CD4-positive, alpha-beta T cell (primary cell): ENCODE data around the gene PAK1. TPM values are rescaled to one million over a fixed set of nuclear protein-coding genes. Genes with fewer than 3 reads are reported as not detected.
"Not testable (repeated sequence)": the region's sequence is repeated elsewhere in the genome, so short reads cannot be mapped to it uniquely, and the experiment has no call there.

ENCODE experiments used
- ATAC-seq: fragments of 200-7000 bp; cut with Tn5 transposase; one replicate; pipeline ENCODE4 v1.10.0; 2022; ENCODE audit warnings: mild to moderate bottlenecking; ENCODE audit not compliant: poor library complexity
- CTCF ChIA-PET: fragments of 350-600 bp; sonication (Branson Sonifier 250); formaldehyde crosslinking; loops from one replicate; lab custom pipeline; 2021; ENCODE audit warnings: antibody characterized with exemption, inconsistent platforms; lab: Charles Lee
- POLR2A ChIA-PET: fragments of 350-600 bp; sonication (Branson Sonifier 250); formaldehyde crosslinking; loops from one replicate; lab custom pipeline; 2021; ENCODE audit warnings: antibody characterized with exemption, inconsistent platforms; lab: Charles Lee
- DNase-seq, 14 experiments: peaks; one replicate each; pipeline ENCODE4 v3.0.0-alpha.2; 2013 to 2020; ENCODE audit warnings: mixed read lengths in 2 of 14
- H3K27ac ChIP-seq, 2 donors: one replicate each; pipeline versions ENCODE4 v1.5.1 to v1.7.0; 2013; ENCODE audit warnings: low read length in 2 of 2, low read depth in 1 of 2, mild to moderate bottlenecking in 1 of 2
- H3K27me3 ChIP-seq, 2 experiments: 1 replicate in 1 of 2; 2 replicates in 1 of 2; pipeline versions ENCODE4 v1.6.1 to v1.7.0; 2013; ENCODE audit warnings: low read length in 2 of 2, control low read depth in 1 of 2, mild to moderate bottlenecking in 1 of 2, moderate library complexity in 1 of 2; ENCODE audit not compliant: insufficient read depth in 2 of 2, control insufficient read depth in 1 of 2
- H3K36me3 ChIP-seq: one replicate; pipeline ENCODE4 v1.6.1; 2013; ENCODE audit warnings: low read length, control low read depth; ENCODE audit not compliant: insufficient read depth
- H3K4me1 ChIP-seq: one replicate; pipeline ENCODE4 v1.6.1; 2013; ENCODE audit warnings: low read length, control low read depth; ENCODE audit not compliant: insufficient read depth
- H3K4me3 ChIP-seq: one replicate; pipeline ENCODE4 v1.5.1; 2013; ENCODE audit warnings: mild to moderate bottlenecking, low read length, moderate library complexity
- H3K9me3 ChIP-seq, 2 experiments: 1 replicate in 1 of 2; 2 replicates in 1 of 2; pipeline versions ENCODE4 v1.6.1 to v1.7.0; 2013; ENCODE audit warnings: low read length in 2 of 2, mild to moderate bottlenecking in 2 of 2, control low read depth in 1 of 2, moderate library complexity in 1 of 2; ENCODE audit not compliant: control insufficient read depth in 1 of 2, insufficient read depth in 1 of 2
- H3K27ac Mint-ChIP-seq: one replicate; pipeline ENCODE4 v1.8.0; 2020; ENCODE audit warnings: mixed read lengths
- H3K27me3 Mint-ChIP-seq: one replicate; pipeline ENCODE4 v1.8.0; 2021; ENCODE audit warnings: mixed read lengths
- H3K36me3 Mint-ChIP-seq: one replicate; pipeline ENCODE4 v1.8.0; 2021; ENCODE audit warnings: low read depth, mixed read lengths
- H3K4me1 Mint-ChIP-seq: one replicate; pipeline ENCODE4 v1.8.0; 2021; ENCODE audit warnings: low read depth, mixed read lengths
- H3K4me3 Mint-ChIP-seq: one replicate; pipeline ENCODE4 v1.8.0; 2020; ENCODE audit warnings: mild to moderate bottlenecking, mixed read lengths
- H3K9me3 Mint-ChIP-seq: one replicate; pipeline ENCODE4 v1.8.0; 2020; ENCODE audit warnings: mixed read lengths
- CTCF ChIP-seq: fragments of 200-600 bp; IDR thresholded peaks from one replicate; pipeline ENCODE4 v1.8.0; 2022; ENCODE audit warnings: antibody characterized with exemption, mild to moderate bottlenecking
- intact Hi-C, 2 experiments: fragments of 100-400 bp; cut with DNase I in 1 of 2; cut with micrococcal nuclease in 1 of 2; formaldehyde crosslinking; loops; one replicate each; pipeline versions ENCODE4 v1.15.1 to v1.9.0; 2023 to 2025; cut with DNase I, micrococcal nuclease
- total RNA-seq, 174 experiments: library from RNA in 2 of 174; stranded (reverse) in 2 of 174; gene quantifications; one replicate each; pipeline ENCODE4 v1.2.3 and lab custom pipeline; 2021 to 2026

PAK1 gene
- total RNA-seq, 2 experiments from 2014 or later, result 6.9 to 12.6 TPM

DNA sequence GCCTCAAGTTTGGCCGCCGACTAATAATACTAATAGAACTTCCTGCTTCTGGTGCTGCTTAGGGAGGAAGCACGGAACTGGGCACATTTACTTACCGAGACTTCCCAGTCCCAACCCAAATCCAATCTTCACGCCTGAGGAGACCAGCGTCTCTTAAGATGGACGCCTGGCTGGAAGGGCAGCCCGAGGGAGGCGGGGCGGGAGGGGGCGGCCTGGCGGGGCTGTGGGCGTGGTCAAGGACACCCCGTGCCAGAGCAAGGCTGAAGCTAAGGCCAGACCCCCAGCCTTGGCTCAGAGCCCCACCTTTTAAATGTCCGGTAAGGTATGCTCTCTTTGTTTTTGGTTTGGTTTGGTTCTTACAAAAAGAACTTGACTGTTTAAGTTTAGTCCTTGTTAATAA is 172.4 kb downstream of the PAK1 start, which contains the start of gene GDPD4:
GDPD4 (minus strand) TSS at position 177 of the 400 bp plus-strand sequence. CDS start 16,549 bp downstream, outside the sequence.
- H3K27me3 ChIP-seq, result no peaks in the 10 kb centered on the region
- no peak within 1 kb of the TSS for H3K4me3 Mint-ChIP-seq
- DNase-seq, result peak in 1 of 14 experiments; percentile 5
- no peak for ATAC-seq
- H3K27ac ChIP-seq, result no peak within 1 kb of the TSS
- POLR2A ChIA-PET, result no interaction called here
- no peak for TF ChIP-seq CTCF
- H3K9me3 ChIP-seq, result no peaks in the 10 kb centered on the region
- intact Hi-C loops, result no loop called here
- H3K27ac Mint-ChIP-seq, result no peak within 1 kb of the TSS
- no peaks in the 10 kb centered on the region for H3K36me3 Mint-ChIP-seq
- no peaks in the 10 kb centered on the region for H3K4me1 Mint-ChIP-seq
- CTCF ChIA-PET, result no interaction called here
- H3K4me3 ChIP-seq, result no peak within 1 kb of the TSS
- no peaks in the 10 kb centered on the region for H3K9me3 Mint-ChIP-seq
- no peaks in the 10 kb centered on the region for H3K4me1 ChIP-seq
- H3K27me3 Mint-ChIP-seq, result no peaks in the 10 kb centered on the region
- H3K36me3 ChIP-seq, result no peaks in the 10 kb centered on the region

- Mint-ChIP-seq H3K9me3 (no peaks in the 10 kb centered on the region), H3K4me3 (no peak overlapping the region), H3K27me3 (no peaks in the 10 kb centered on the region), H3K4me1 (no peaks in the 10 kb centered on the region), H3K27ac (no peak overlapping the region), H3K36me3 (no peaks in the 10 kb centered on the region)
- no peaks in the 10 kb centered on the region for H3K9me3 ChIP-seq
- H3K4me1 ChIP-seq, result no peaks in the 10 kb centered on the region
- ATAC-seq (no peak), DNase-seq (no peak)
- intact Hi-C loops, result no loop called here
- CTCF ChIA-PET, result no interaction called here
- POLR2A ChIA-PET, result no interaction called here
- no peak for TF ChIP-seq CTCF
- H3K27me3 ChIP-seq, result no peaks in the 10 kb centered on the region
- H3K4me3 ChIP-seq, result no peak overlapping the region
- no peaks in the 10 kb centered on the region for H3K36me3 ChIP-seq
- no peak overlapping the region for H3K27ac ChIP-seq
Observed at GRCh38 chr11:77300695-77301094, 173.2 kb downstream of the PAK1 start.

DNA sequence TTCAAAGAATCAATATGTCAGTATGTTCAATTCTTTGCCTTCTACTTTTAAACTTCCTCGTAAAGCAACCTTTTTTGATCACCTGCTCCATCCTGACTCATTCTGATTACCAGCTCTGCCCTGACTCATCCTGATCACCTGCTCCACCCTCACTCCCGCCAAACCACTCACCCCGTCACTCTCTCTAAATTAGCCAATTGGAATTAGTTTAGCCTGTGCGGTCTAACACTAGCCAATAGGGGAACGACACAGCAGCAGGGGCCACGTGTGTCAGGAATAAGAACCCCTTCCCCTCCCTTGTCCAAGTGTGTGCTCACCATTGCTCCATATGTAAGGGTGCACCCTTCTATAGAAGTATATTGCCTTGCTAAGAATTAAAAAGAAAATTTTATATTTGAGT is 173.9 kb downstream of the PAK1 start:
- H3K27ac Mint-ChIP-seq, intact Hi-C loops, H3K4me1 Mint-ChIP-seq, H3K4me1 ChIP-seq, CTCF ChIA-PET, H3K27me3 ChIP-seq, H3K4me3 ChIP-seq, H3K9me3 ChIP-seq, POLR2A ChIA-PET, H3K27me3 Mint-ChIP-seq, H3K4me3 Mint-ChIP-seq, DNase-seq, H3K27ac ChIP-seq, ATAC-seq, H3K9me3 Mint-ChIP-seq, H3K36me3 Mint-ChIP-seq, H3K36me3 ChIP-seq: not testable (repeated sequence)

DNA sequence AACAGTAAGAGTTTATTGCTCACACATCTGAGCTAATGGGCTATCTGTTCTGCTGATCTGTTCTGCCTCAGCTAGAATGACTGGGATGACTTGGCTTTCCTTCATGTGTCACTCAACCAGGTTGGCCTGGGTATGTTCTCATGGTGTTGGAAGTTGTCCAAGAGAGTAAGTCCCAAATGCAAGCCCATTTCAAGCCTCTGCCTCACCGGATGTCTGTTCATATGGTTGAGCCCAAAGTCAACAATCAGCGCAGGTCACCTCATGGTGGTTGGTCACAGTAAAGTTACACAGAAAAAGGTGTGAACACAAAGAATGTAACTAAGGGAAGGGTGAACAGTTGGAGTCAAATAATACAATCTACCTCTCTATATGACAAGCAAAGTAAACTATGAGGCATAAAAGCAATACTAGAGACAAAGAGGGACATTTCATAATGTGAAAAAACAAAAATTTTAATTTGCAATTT is 174.3 kb downstream of the PAK1 start:
- H3K27me3 ChIP-seq, result no peaks in the 10 kb centered on the region
- Mint-ChIP-seq H3K4me3 (no peak overlapping the region), H3K27ac (no peak overlapping the region), H3K36me3 (no peaks in the 10 kb centered on the region), H3K9me3 (no peaks in the 10 kb centered on the region), H3K4me1 (no peaks in the 10 kb centered on the region), H3K27me3 (no peaks in the 10 kb centered on the region)
- POLR2A ChIA-PET, result no interaction called here
- H3K4me3 ChIP-seq, result no peak overlapping the region
- intact Hi-C loops, result no loop called here
- TF ChIP-seq CTCF, result no peak
- no peaks in the 10 kb centered on the region for H3K4me1 ChIP-seq
- CTCF ChIA-PET, result no interaction called here
- no peaks in the 10 kb centered on the region for H3K9me3 ChIP-seq
- no peak for ATAC-seq
- H3K27ac ChIP-seq, result no peak overlapping the region
- H3K36me3 ChIP-seq, result no peaks in the 10 kb centered on the region
- no peak for DNase-seq
